ENCODE measurements around the gene FIP1L1. TPM values are rescaled to one million over a fixed set of nuclear protein-coding genes. Genes with fewer than 3 reads are reported as not detected.

FIP1L1 gene
- total and polyA plus RNA-seq, 2 of the 13 experiments (the other 11 are each of a cell fraction or from before 2014, with no cell fraction given) = 14.9 to 69.4 TPM

GRCh38 chr4:53365486-53366300 lies 11.7 kb upstream of the FIP1L1 start, which contains the start of gene SCFD2 (continued):
- TF ChIP-seq ZSCAN5A (CRISPR knock-in tag; IDR thresholded peaks at IDR 0.05; ENCODE audit: borderline replicate concordance) (no peak), KLF13 (CRISPR knock-in tag; IDR thresholded peaks at IDR 0.05) (no peak; the same call in 1 of the 2 replicates), PCBP1 (IDR thresholded peaks at IDR 0.05; ENCODE audit: borderline replicate concordance, low read depth, low read length) (peak; percentile 32; the same call in 1 of the 2 replicates), RBM22 (optimal IDR thresholded peaks at IDR 0.05; ENCODE audit: low read length) (no peak), IRF1 (CRISPR knock-in tag; IDR thresholded peaks at IDR 0.05; ENCODE audit: low read depth) (no peak), ZNF343 (CRISPR knock-in tag; IDR thresholded peaks at IDR 0.05) (no peak), MAFK (conservative IDR thresholded peaks at IDR 0.05 in 1 of 2, IDR thresholded peaks at IDR 0.05 in 1 of 2; ENCODE audit: low read length in 2 of 2) (no peak), MLX (CRISPR knock-in tag; IDR thresholded peaks at IDR 0.05) (no peak), ZNF773 (CRISPR knock-in tag; IDR thresholded peaks at IDR 0.05; ENCODE audit: borderline replicate concordance) (no peak), ZKSCAN8 (CRISPR knock-in tag; IDR thresholded peaks at IDR 0.05; ENCODE audit: borderline replicate concordance) (no peak), ZNF280D (CRISPR knock-in tag; IDR thresholded peaks at IDR 0.05) (peak; percentile 74; the same call in 1 of the 2 replicates), REST (IDR thresholded peaks at IDR 0.05; ENCODE audit: borderline replicate concordance in 1 of 2, low read depth in 1 of 2, low read length in 2 of 2) (0 out of 4 replicates have a peak, but pooled peaks of 1 of the 2 experiments have one; percentile 40), CHD2 (IDR thresholded peaks at IDR 0.05; ENCODE audit: low read depth, low read length) (no peak), ZNF234 (CRISPR knock-in tag; conservative IDR thresholded peaks at IDR 0.05) (no peak), TARDBP (CRISPR knock-in tag; IDR thresholded peaks at IDR 0.05) (no peak)
